ENCODE data around the gene ACTR1A.

DNA sequence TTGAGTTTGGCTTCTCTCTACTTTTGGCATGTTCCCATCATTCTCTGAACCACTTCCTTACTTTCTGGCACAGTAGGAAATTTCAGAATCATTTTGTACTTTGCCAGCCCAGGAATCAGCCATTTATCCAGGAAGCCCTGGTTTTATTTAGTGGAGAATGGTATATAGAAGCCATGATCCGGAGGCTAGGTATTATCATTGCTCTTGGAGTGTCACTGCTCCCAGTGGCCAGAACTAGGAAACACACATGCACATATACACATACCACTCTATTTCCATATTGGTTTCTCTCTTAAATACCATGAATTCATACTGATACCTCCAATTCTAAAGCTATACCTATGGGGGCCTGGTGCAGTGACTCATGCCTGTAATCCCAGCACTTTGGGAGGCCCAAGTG is 37.5 kb upstream of the ACTR1A start:
- TF ChIP-seq POLR2AphosphoS5 (IDR thresholded peaks at IDR 0.05; ENCODE audit: borderline replicate concordance, low read depth, low read length) = no peak
- TF ChIP-seq EZH2 (IDR thresholded peaks at IDR 0.05) = no peak
- no peak for TF ChIP-seq FOXP2 (optimal IDR thresholded peaks at IDR 0.05; ENCODE audit: control extremely low read depth, extremely low read length, insufficient read depth)

Measured in SK-N-MC (cell line).